ENCODE results near the gene CBLN4. TPM values are rescaled to one million over a fixed set of nuclear protein-coding genes. Genes with fewer than 3 reads are reported as not detected.

CBLN4 gene
- polyA plus RNA-seq, 1 experiment: not detected

DNA sequence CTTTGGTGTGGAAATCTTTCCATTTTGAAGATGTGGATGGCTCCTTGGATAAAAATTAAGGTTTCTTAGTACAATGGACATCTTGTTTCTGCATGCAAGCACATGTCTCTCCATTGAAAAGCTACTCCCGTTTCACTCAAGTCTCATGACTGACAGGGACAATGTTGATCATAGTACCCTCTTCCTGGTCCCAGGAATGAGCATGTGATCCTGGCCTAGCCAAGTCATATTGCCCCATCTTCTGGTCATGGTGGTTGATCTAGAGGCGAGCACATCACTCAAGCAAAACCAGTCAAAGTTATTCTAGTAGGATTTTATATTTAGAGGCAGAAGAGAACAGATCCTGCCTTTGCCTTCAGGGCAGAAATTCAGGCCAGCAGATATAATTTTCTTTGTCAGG lies 12.2 kb upstream of the CBLN4 start:
- CTCF ChIA-PET: no interaction called here
- Histone ChIP-seq H3K9me3 (ENCODE audit: control insufficient read depth, insufficient read depth, low read length) (peaks cover 14% of the 10 kb centered on the region), H3K4me3 (ENCODE audit: low read depth, low read length) (no peak overlapping the region), H3K27ac (ENCODE audit: low read depth, low read length) (no peak overlapping the region), H3K27me3 (ENCODE audit: control insufficient read depth, insufficient read depth, low read length) (no peaks in the 10 kb centered on the region)
- DNase-seq (ENCODE audit: low read depth, low spot score): no peak
- POLR2A ChIA-PET: no interaction called here
- TF ChIP-seq, protein P1, sequence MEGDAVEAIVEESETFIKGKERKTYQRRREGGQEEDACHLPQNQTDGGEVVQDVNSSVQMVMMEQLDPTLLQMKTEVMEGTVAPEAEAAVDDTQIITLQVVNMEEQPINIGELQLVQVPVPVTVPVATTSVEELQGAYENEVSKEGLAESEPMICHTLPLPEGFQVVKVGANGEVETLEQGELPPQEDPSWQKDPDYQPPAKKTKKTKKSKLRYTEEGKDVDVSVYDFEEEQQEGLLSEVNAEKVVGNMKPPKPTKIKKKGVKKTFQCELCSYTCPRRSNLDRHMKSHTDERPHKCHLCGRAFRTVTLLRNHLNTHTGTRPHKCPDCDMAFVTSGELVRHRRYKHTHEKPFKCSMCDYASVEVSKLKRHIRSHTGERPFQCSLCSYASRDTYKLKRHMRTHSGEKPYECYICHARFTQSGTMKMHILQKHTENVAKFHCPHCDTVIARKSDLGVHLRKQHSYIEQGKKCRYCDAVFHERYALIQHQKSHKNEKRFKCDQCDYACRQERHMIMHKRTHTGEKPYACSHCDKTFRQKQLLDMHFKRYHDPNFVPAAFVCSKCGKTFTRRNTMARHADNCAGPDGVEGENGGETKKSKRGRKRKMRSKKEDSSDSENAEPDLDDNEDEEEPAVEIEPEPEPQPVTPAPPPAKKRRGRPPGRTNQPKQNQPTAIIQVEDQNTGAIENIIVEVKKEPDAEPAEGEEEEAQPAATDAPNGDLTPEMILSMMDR (IDR thresholded peaks at IDR 0.05; ENCODE audit: low read depth, low read length): no peak

DNA sequence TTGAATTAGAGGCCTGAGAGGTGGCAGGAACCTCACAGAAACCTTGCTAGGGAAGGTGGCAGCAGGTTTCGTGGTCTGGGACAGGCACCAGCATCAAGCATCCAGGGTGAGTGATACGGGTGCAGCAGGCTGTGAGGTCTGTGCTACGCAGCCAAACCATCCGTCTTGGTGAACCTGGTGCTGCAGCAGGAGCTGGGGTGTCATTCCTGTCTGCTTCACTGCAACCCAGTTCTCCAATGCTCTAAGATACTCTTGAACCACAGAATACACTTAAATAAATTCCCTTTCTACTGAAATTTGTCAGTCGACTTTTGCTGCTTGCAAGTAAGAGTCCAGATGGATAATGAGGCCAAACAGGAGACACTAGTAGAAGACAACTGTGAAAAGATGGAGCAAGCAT lies 9.7 kb upstream of the CBLN4 start:
- Histone ChIP-seq H3K27ac (ENCODE audit: low read depth, low read length) (no peak overlapping the region), H3K4me3 (ENCODE audit: low read depth, low read length) (no peak overlapping the region), H3K27me3 (ENCODE audit: control insufficient read depth, insufficient read depth, low read length) (no peaks in the 10 kb centered on the region), H3K9me3 (ENCODE audit: control insufficient read depth, insufficient read depth, low read length) (peaks cover 20% of the 10 kb centered on the region)
- TF ChIP-seq, protein P1 (IDR thresholded peaks at IDR 0.05; ENCODE audit: low read depth, low read length): no peak
- POLR2A ChIA-PET: no interaction called here
- CTCF ChIA-PET: no interaction called here
- no peak for DNase-seq (ENCODE audit: low read depth, low spot score)

DNA sequence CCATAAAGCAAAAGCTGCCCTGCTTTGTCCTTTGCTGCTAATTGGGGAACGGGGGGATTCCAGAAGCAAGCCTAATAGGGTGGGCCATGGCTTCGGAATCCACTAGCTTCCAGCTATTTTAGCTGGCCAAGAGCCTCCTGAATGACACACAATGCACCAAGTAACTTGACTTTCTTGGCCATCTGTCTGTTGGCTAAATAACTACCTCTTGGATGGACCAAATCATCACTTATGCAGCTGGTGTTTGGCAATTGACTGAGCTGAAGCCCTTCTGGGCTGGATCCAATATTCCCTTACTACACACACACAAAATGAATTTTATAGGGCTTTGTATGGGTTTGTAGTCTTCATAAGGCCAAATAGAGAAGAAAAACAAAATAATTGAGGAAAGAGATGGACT lies 8.8 kb upstream of the CBLN4 start:
- no peak overlapping the region for H3K4me3 ChIP-seq (ENCODE audit: low read depth, low read length)
- ChIA-PET POLR2A (no interaction called here), CTCF (no interaction called here)
- H3K27ac ChIP-seq (ENCODE audit: low read depth, low read length): no peak overlapping the region
- H3K9me3 ChIP-seq (ENCODE audit: control insufficient read depth, insufficient read depth, low read length): peaks cover 21% of the 10 kb centered on the region
- TF ChIP-seq, protein P1 (IDR thresholded peaks at IDR 0.05; ENCODE audit: low read depth, low read length): no peak
- no peak for DNase-seq (ENCODE audit: low read depth, low spot score)
- H3K27me3 ChIP-seq (ENCODE audit: control insufficient read depth, insufficient read depth, low read length): no peaks in the 10 kb centered on the region

DNA sequence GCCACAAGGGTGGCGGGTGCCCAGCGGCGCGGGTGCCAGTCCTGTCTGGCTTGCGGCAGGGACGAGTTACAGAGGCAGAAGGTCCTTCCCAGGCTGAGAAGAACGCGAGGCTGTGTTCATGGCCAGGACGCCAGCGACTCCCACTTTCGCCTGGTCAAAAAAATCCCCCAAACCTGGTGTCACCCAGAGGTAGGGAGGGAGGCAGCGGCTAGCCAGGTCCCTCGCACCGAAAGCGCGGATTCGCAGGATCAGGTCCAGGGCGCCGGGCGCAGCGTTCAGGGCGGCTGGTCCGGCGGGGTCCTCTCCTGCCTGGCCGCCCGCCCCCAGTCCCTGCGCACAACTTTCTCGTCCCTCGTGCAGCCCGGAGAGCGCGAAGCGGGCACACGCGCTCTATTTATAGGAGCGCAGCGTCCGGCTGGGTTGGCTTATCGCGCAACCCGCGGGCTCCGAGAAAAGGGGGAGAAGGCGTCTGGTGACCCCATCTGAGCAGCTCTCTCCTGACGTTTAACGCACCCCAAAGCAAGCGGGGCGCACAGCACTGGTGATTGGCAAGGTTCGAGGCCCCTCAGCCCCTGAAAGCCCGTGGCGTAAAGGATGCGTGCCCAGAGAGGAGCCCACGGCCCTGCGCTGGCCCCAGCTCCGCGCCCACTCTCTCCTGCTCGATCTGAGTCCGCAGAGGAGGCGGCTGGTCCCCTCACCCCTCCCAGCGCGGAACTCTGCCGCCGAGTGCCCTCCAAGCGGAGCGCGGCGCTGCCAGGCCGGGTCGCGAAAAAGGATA lies 519 bp downstream of the CBLN4 start:
- ChIA-PET POLR2A (no interaction called here), CTCF (no interaction called here)
- H3K27ac ChIP-seq (ENCODE audit: low read depth, low read length): no peak overlapping the region
- no peak overlapping the region for H3K4me3 ChIP-seq (ENCODE audit: low read depth, low read length)
- peaks cover 38% of the 10 kb centered on the region for H3K9me3 ChIP-seq (ENCODE audit: control insufficient read depth, insufficient read depth, low read length)
- no peaks in the 10 kb centered on the region for H3K27me3 ChIP-seq (ENCODE audit: control insufficient read depth, insufficient read depth, low read length)
- no peak for DNase-seq (ENCODE audit: low read depth, low spot score)
- TF ChIP-seq, protein P1 (IDR thresholded peaks at IDR 0.05; ENCODE audit: low read depth, low read length): no peak

DNA sequence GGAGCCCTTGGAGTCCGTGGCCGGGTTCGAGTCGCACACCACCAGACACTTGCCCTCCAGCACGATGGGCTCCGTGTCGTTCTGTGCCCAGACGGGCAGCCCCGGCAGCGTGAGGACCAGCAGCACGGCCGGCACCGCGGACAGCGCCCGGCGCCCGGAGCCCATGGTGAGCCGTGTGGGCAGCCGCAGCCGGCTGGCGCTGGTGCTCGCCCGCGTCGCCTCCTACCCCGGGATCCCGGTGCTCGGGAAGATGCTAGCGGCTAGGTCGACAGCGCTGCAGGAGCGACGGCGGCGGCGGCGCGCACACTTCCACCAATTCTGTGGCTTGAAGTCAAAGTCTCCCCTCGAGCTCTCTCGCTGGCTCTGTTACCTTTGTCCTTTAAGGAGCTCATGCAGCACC lies 1.3 kb downstream of the CBLN4 start:
- no peak overlapping the region for H3K4me3 ChIP-seq (ENCODE audit: low read depth, low read length)
- H3K27ac ChIP-seq (ENCODE audit: low read depth, low read length): no peak overlapping the region
- ChIA-PET POLR2A (no interaction called here), CTCF (no interaction called here)
- no peaks in the 10 kb centered on the region for H3K27me3 ChIP-seq (ENCODE audit: control insufficient read depth, insufficient read depth, low read length)
- no peak for DNase-seq (ENCODE audit: low read depth, low spot score)
- peaks cover 38% of the 10 kb centered on the region for H3K9me3 ChIP-seq (ENCODE audit: control insufficient read depth, insufficient read depth, low read length)
- TF ChIP-seq, protein P1 (IDR thresholded peaks at IDR 0.05; ENCODE audit: low read depth, low read length): no peak
